Measurements from ENCODE around the gene FAM50A.
"Not testable (repeated sequence)": the region's sequence is repeated elsewhere in the genome, so short reads cannot be mapped to it uniquely, and the experiment has no call there.

FAM50A gene, protein sequence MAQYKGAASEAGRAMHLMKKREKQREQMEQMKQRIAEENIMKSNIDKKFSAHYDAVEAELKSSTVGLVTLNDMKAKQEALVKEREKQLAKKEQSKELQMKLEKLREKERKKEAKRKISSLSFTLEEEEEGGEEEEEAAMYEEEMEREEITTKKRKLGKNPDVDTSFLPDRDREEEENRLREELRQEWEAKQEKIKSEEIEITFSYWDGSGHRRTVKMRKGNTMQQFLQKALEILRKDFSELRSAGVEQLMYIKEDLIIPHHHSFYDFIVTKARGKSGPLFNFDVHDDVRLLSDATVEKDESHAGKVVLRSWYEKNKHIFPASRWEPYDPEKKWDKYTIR

DNA sequence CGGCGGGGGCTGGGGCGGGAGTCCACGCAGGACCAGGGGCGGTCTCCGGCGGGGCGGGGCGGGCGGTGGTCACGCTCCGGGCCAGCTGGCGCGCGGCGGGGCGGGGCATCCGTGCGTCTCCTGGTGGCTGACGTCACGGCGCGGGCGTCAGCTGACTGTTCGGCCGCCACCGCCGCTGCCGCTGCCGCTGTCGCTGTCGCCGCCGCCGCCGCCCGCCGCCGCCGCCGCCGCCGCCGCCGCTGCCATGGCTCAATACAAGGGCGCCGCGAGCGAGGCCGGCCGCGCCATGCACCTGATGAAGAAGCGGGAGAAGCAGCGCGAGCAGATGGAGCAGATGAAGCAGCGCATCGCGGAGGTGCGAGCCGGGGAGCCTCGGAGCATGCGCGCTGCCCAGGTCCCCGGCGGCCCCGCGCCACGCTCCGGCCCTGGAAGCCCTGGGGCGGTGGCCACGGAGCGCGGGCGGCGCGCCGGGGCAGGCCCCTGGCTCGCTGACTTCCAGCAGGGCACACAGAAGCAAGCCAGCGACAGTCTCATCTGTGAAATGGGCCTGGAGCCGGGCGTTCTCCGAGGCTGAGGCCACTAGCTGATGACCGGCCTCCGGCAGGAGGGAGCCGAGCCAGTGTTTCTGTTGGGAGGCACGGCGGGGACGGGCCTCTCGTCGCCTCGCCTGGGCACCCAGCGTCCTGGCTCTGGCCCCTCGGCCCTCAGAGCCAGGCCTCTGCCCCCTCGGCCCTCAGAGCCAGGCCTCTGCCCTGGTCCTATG, at the start of gene FAM50A:
Gene FAM50A, plus strand, starts transcription at position 150 of the 763 bp plus-strand sequence. Its CDS starts 95 bp downstream, at position 245.
- H3K4me1 ChIP-seq: peaks cover 0 to 22% (median 12%) of the 10 kb centered on the region in 4 donors
- DNase-seq: peak; percentile 71 to 90
- TF ChIP-seq, protein P1, sequence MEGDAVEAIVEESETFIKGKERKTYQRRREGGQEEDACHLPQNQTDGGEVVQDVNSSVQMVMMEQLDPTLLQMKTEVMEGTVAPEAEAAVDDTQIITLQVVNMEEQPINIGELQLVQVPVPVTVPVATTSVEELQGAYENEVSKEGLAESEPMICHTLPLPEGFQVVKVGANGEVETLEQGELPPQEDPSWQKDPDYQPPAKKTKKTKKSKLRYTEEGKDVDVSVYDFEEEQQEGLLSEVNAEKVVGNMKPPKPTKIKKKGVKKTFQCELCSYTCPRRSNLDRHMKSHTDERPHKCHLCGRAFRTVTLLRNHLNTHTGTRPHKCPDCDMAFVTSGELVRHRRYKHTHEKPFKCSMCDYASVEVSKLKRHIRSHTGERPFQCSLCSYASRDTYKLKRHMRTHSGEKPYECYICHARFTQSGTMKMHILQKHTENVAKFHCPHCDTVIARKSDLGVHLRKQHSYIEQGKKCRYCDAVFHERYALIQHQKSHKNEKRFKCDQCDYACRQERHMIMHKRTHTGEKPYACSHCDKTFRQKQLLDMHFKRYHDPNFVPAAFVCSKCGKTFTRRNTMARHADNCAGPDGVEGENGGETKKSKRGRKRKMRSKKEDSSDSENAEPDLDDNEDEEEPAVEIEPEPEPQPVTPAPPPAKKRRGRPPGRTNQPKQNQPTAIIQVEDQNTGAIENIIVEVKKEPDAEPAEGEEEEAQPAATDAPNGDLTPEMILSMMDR (IDR thresholded peaks at IDR 0.05): no peak
- intact Hi-C loops (cut with DNase I; ENCODE audit: low total_unique reads): no loop called here
- peak within 1 kb of the TSS; percentile 83 to 91 for H3K27ac ChIP-seq
- H3K27me3 ChIP-seq: no peaks in the 10 kb centered on the region
- peak within 1 kb of the TSS; percentile 64 to 69 for H3K4me3 ChIP-seq
- H3K36me3 ChIP-seq: peaks cover 15 to 37% (median 24%) of the 10 kb centered on the region in 3 donors
- no peaks in the 10 kb centered on the region for H3K9me3 ChIP-seq

DNA sequence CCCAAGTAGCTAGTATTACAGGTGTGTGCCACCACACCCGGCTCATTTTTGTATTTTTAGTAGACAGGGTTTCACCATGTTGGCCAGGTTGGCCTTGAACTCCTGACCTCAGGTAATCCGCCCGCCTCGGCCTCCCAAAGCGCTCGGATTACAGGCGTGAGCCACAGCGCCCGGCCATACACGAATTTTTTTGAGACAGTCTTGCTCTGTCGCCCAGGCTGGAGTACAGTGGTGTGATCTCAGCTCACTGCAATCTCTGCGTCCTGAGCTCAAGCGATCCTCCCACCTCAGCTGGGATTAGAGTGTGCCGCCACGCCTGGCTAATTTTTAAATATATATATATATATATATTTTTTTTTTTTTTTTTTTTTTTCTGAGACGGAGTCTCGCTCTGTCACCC, 47.6 kb upstream of the FAM50A start:
- DNase-seq; H3K27me3 ChIP-seq; H3K9me3 ChIP-seq; intact Hi-C loops (cut with DNase I; ENCODE audit: low total_unique reads); H3K4me3 ChIP-seq: not testable (repeated sequence)
- Histone ChIP-seq H3K4me1 (peaks cover 0 to 19% (median 12%) of the 10 kb centered on the region in 4 donors), H3K36me3 (peaks cover 15 to 24% (median 23%) of the 10 kb centered on the region in 3 donors), H3K27ac (peak overlapping the region in 1 of 2 donors; percentile 99)

DNA sequence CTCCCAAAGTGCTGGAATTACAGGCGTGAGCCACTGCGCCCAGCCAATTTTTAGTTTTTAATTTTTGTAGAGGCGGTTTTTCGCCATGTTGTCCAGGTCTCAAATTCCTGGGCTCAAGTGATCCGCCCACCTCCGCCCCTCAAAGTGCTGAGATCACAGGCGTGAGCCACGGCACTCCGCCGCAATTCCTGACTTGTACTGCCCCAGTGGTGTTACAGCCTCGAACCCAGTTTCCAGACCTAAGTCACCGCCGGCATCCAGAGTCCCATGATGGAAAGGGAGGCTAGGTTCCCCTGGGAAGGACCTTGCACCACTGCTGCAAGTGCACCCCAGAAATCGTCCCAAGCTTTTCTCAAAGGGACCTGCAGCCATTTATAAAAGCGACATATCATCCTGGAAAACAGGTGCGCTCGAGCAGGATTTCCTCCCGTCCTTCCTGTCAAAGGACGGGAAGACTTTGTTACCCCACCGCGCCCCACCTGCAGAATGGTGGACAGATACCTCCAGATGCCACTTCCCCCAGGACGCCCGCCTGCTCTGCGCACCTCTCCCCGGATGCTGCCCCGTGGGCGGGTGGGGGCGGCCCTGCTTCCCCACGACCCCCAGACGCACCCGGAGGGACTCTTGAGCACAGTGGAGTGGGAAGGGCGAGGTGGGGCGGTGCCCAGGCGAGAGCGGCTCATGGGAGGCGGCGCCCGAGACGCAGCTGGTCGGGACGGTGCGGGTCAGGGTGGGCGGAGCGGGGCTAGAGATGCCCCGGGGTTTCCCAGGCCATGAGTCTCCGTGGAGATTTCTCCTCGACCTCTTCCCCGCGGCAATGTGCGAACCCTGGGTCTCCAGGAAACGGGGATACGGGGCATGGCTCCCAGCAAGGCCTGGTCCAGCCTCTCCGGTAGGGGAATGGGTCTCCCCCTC, 46.7 kb upstream of the FAM50A start:
- Histone ChIP-seq H3K9me3 (no peaks in the 10 kb centered on the region), H3K27ac (peak overlapping the region; percentile 97 to 99), H3K36me3 (peaks cover 15 to 24% (median 23%) of the 10 kb centered on the region in 3 donors), H3K4me3 (peak overlapping the region; percentile 81 to 87), H3K27me3 (no peaks in the 10 kb centered on the region), H3K4me1 (peaks cover 0 to 19% (median 12%) of the 10 kb centered on the region in 4 donors)
- DNase-seq: peak; percentile 75 to 87
- intact Hi-C loops (cut with DNase I; ENCODE audit: low total_unique reads): no loop called here
- TF ChIP-seq, protein P1 (IDR thresholded peaks at IDR 0.05): no peak

DNA sequence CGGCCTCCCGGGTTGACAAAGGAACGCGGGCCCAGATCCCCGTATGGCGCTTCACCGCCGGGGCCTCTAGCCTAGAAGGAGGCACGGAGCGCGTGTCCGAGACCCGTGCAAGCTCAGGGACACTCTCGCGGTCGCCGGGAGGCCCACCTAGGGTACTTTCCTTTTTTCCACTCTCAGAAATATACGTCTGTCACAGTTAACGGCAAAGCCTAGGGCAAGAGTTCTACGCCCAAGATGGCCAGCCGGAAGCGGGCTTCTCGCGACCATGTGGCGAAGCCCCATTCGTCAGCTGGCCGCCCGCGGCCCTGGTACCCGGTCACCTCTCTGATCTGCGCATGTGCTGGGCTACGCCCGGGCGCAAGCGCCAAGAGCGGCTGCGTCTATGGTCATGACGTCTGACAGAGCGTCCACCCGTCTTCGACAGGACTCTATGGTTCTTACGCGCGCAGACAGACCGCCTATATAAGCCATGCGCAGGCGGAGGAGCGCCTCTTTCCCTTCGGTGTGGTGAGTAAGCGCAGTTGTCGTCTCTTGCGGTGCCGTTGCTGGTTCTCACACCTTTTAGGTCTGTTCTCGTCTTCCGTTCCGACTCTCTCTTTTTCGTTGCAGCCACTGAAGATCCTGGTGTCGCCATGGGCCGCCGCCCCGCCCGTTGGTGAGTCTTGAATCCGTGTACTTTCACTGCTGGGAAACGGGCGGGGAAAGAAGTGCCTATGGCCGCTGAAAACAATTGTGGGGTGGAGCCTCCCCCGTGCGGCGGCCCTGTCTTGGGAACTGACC, 45.9 kb upstream of the FAM50A start, which contains the start of gene RPL10:
Gene RPL10, plus strand, starts transcription at position 490 of the 780 bp plus-strand sequence. Its CDS starts 143 bp downstream, at position 633.
- peak within 1 kb of the TSS; percentile 97 to 99 for H3K27ac ChIP-seq
- peak; percentile 91 to 98 for DNase-seq
- intact Hi-C loops (cut with DNase I; ENCODE audit: low total_unique reads): no loop called here
- peaks cover 15 to 24% (median 23%) of the 10 kb centered on the region in 3 donors for H3K36me3 ChIP-seq
- H3K4me1 ChIP-seq: peaks cover 0 to 19% (median 12%) of the 10 kb centered on the region in 4 donors
- TF ChIP-seq, protein P1 (IDR thresholded peaks at IDR 0.05): no peak
- H3K9me3 ChIP-seq: no peaks in the 10 kb centered on the region
- H3K27me3 ChIP-seq: no peaks in the 10 kb centered on the region
- H3K4me3 ChIP-seq: peak within 1 kb of the TSS; percentile 81 to 87

DNA sequence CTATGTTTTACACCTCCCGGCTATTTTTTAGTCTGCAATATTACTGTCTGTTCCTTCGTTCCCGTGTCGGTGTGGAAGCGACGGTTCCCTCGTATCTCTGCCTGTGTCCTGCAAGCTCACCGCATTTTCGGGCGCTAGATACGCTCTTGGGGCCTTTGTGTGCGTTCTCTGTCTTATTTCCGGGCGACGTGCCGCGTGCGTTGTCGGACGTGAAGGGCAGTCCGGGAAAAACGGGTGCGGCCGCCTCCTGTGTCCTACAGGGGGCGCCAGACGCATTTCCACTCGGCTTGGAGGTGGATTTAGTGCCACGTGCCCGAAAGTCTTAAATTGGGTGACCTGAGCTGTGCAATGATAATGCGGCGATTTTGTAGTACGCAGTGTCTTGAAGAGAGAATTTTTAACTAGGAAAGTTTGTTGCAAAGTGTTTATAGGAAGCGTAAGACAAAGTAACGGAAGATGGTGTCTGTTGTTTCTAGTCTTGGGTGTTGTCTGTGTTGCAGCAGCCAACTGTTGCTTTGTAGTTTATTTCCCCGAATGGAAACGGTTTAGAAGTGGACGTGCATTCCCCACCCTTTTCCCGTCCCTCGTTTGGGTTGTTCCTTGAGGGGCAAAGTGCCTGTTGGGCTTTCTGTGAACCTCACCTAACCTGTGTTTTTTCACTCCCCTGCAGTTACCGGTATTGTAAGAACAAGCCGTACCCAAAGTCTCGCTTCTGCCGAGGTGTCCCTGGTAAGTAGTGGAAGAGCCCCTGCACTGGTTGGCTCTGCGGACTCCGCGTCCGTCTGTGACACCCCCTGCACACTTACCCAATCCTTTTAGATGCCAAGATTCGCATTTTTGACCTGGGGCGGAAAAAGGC, 45.0 kb upstream of the FAM50A start:
- peaks cover 0 to 19% (median 12%) of the 10 kb centered on the region in 4 donors for H3K4me1 ChIP-seq
- peaks cover 15 to 24% (median 23%) of the 10 kb centered on the region in 3 donors for H3K36me3 ChIP-seq
- no peaks in the 10 kb centered on the region for H3K27me3 ChIP-seq
- intact Hi-C loops (cut with DNase I; ENCODE audit: low total_unique reads): no loop called here
- peak overlapping the region; percentile 97 to 99 for H3K27ac ChIP-seq
- peak overlapping the region; percentile 81 to 87 for H3K4me3 ChIP-seq
- DNase-seq: peak; percentile 86 to 93
- H3K9me3 ChIP-seq: no peaks in the 10 kb centered on the region
- TF ChIP-seq, protein P1 (IDR thresholded peaks at IDR 0.05): peak; percentile 79 to 83

Data from tibial artery (tissue), 4 donors.